CD14-positive monocyte (primary cell): ENCODE results near the gene CHRM2. TPM values are rescaled to one million over a fixed set of nuclear protein-coding genes. Genes with fewer than 3 reads are reported as not detected.

Source experiments
- DNase-seq, 3 donors: peaks; one replicate each; pipeline ENCODE4 v3.0.0-alpha.2; 2011 to 2022
- H2AFZ ChIP-seq: 2 replicates; pipeline ENCODE4 v1.6.0; 2012; ENCODE audit warnings: mild to moderate bottlenecking, low read depth, low read length, inconsistent platforms; ENCODE audit not compliant: insufficient read depth, poor library complexity, severe bottlenecking
- H3K27ac ChIP-seq, 2 donors: 1 replicate in 1 of 2; 2 replicates in 1 of 2; pipeline ENCODE4 v1.5.1; 2012 to 2013; ENCODE audit warnings: low read length in 2 of 2, control low read depth in 1 of 2, inconsistent platforms in 1 of 2, low read depth in 1 of 2, mild to moderate bottlenecking in 1 of 2
- H3K27me3 ChIP-seq, 2 donors: one replicate each; pipeline versions ENCODE4 v1.6.0 to v1.6.1; 2011 to 2013; ENCODE audit warnings: low read length in 2 of 2; ENCODE audit not compliant: control insufficient read depth in 2 of 2, insufficient read depth in 2 of 2
- H3K36me3 ChIP-seq, 2 donors: replicated peaks in 1 of 2; 1 replicate in 1 of 2; 2 replicates in 1 of 2; pipeline versions ENCODE4 v1.5.1 to v1.6.1; 2012 to 2013; ENCODE audit warnings: low read length in 2 of 2, control low read depth in 1 of 2, inconsistent platforms in 1 of 2, mild to moderate bottlenecking in 1 of 2; ENCODE audit not compliant: insufficient read depth in 2 of 2, control insufficient read depth in 1 of 2
- H3K4me1 ChIP-seq, 2 donors: 1 replicate in 1 of 2; 2 replicates in 1 of 2; pipeline versions ENCODE4 v1.5.1 to v1.6.1; 2012 to 2013; ENCODE audit warnings: low read length in 2 of 2, control low read depth in 1 of 2, inconsistent platforms in 1 of 2, mild to moderate bottlenecking in 1 of 2, moderate library complexity in 1 of 2; ENCODE audit not compliant: insufficient read depth in 2 of 2, control insufficient read depth in 1 of 2
- H3K4me2 ChIP-seq: replicated peaks from 2 replicates; pipeline ENCODE3; 2012; ENCODE audit warnings: low read length, moderate library complexity, mild to moderate bottlenecking; ENCODE audit not compliant: poor library complexity, severe bottlenecking; ENCODE audit errors: extremely low read depth
- H3K4me3 ChIP-seq, 3 experiments: fragments of 200-600 bp in 1 of 3; sonication (generic) in 1 of 3; replicated peaks in 1 of 3; 1 replicate in 2 of 3; 2 replicates in 1 of 3; pipeline ENCODE4 v1.5.1; 2011 to 2013; ENCODE audit warnings: low read length in 3 of 3, mild to moderate bottlenecking in 3 of 3, control low read depth in 2 of 3, low read depth in 2 of 3, inconsistent platforms in 1 of 3, moderate library complexity in 1 of 3
- H3K79me2 ChIP-seq: 2 replicates; pipeline ENCODE4 v1.6.0; 2012; ENCODE audit warnings: mild to moderate bottlenecking, control low read depth, inconsistent platforms, low read length, moderate library complexity; ENCODE audit not compliant: insufficient read depth
- H3K9ac ChIP-seq: 2 replicates; pipeline ENCODE4 v1.6.0; 2017; ENCODE audit warnings: low read length, mild to moderate bottlenecking; ENCODE audit not compliant: insufficient read depth, poor library complexity, severe bottlenecking
- H3K9me3 ChIP-seq, 2 donors: replicated peaks in 1 of 2; 1 replicate in 1 of 2; 2 replicates in 1 of 2; pipeline versions ENCODE4 v1.5.1 to v1.6.1; 2012 to 2013; ENCODE audit warnings: low read length in 2 of 2, control low read depth in 1 of 2; ENCODE audit not compliant: control insufficient read depth in 1 of 2, insufficient read depth in 1 of 2
- H4K20me1 ChIP-seq: 2 replicates; pipeline ENCODE4 v1.6.0; 2012; ENCODE audit warnings: mild to moderate bottlenecking, low read length, control low read depth, moderate library complexity; ENCODE audit not compliant: insufficient read depth
- H3K27ac Mint-ChIP-seq, 7 donors: one replicate each; pipeline ENCODE4 v1.8.0; 2020; ENCODE audit warnings: mild to moderate bottlenecking in 7 of 7, mixed read lengths in 7 of 7, moderate library complexity in 6 of 7, inconsistent platforms in 2 of 7
- H3K27me3 Mint-ChIP-seq, 3 donors: one replicate each; pipeline ENCODE4 v1.8.0; 2021 to 2022; ENCODE audit warnings: low read depth in 3 of 3, mild to moderate bottlenecking in 3 of 3, mixed read lengths in 3 of 3, moderate library complexity in 3 of 3, inconsistent platforms in 1 of 3
- H3K36me3 Mint-ChIP-seq, 2 donors: one replicate each; pipeline ENCODE4 v1.8.0; 2020; ENCODE audit warnings: mixed read lengths in 2 of 2, inconsistent platforms in 1 of 2, mild to moderate bottlenecking in 1 of 2
- H3K4me1 Mint-ChIP-seq: one replicate; pipeline ENCODE4 v1.8.0; 2020; ENCODE audit warnings: mild to moderate bottlenecking, mixed read lengths
- H3K4me3 Mint-ChIP-seq, 2 donors: one replicate each; pipeline ENCODE4 v1.8.0; 2020; ENCODE audit warnings: mild to moderate bottlenecking in 2 of 2, mixed read lengths in 2 of 2, moderate library complexity in 1 of 2
- H3K9me3 Mint-ChIP-seq, 7 donors: one replicate each; pipeline ENCODE4 v1.8.0; 2020 to 2022; ENCODE audit warnings: mixed read lengths in 7 of 7, mild to moderate bottlenecking in 6 of 7, moderate library complexity in 6 of 7, inconsistent platforms in 2 of 7
- WGBS: methylation state at CpG from one replicate; pipeline ENCODE4 v1.1.5; 2013; ENCODE audit warnings: missing lambda C conversion rate; ENCODE audit not compliant: insufficient coverage; 5-methylcytosine and 5-hydroxymethylcytosine counted together
- intact Hi-C, 2 donors: fragments of 100-400 bp; cut with micrococcal nuclease; formaldehyde crosslinking; loops; one replicate each; pipeline versions ENCODE4 v1.15.0 to v1.15.1; 2023
- polyA plus RNA-seq, 3 donors: library from polyadenylated mRNA; depleted of rRNA in 1 of 3; unstranded in 2 of 3; stranded (reverse) in 1 of 3; fragments of 300-500 nt in 2 of 3; fragments of >200 nt in 1 of 3; fragmentation: Illumina TruSeq in 2 of 3; gene quantifications; 1 replicate in 2 of 3; 2 replicates in 1 of 3; pipeline ENCODE4 v1.2.3, GENCODE V29; 2012 to 2021
- TF ChIP-seq, protein P1 (sequence below): fragments of 200-600 bp; IDR thresholded peaks from one replicate; pipeline ENCODE4 v1.8.0; 2022; ENCODE audit warnings: antibody characterized with exemption, mild to moderate bottlenecking

The CHRM2 gene
- polyA plus RNA-seq, 3 donors: not detected

DNA sequence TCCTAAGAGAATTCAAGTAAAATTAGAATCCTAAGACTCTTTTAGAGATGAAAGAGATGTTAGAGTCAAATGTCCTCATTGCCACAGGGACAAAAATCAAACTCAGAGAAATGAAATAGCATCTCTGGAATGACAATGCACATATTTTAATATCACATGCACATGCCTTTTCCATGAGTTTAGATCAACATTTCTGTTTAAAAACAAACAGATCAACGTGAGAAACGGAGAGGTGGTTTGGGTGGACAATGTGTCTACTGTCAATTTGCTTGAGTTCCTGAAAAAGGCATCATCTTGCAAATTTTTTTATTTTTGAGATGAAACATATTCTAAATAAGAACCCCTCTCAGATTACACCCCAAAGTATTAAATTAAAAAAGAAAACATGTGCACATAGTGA, 130.0 kb downstream of the CHRM2 start:
- Histone ChIP-seq H3K4me1 (no peaks in the 10 kb centered on the region), H3K4me3 (no peak overlapping the region), H4K20me1 (no peaks in the 10 kb centered on the region), H3K27me3 (no peaks in the 10 kb centered on the region), H3K36me3 (no peaks in the 10 kb centered on the region), H2AFZ (no peak overlapping the region), H3K9ac (no peak overlapping the region), H3K27ac (no peak overlapping the region), H3K4me2 (no peak overlapping the region), H3K9me3 (no peaks in the 10 kb centered on the region), H3K79me2 (no peaks in the 10 kb centered on the region)
- TF ChIP-seq, protein P1, sequence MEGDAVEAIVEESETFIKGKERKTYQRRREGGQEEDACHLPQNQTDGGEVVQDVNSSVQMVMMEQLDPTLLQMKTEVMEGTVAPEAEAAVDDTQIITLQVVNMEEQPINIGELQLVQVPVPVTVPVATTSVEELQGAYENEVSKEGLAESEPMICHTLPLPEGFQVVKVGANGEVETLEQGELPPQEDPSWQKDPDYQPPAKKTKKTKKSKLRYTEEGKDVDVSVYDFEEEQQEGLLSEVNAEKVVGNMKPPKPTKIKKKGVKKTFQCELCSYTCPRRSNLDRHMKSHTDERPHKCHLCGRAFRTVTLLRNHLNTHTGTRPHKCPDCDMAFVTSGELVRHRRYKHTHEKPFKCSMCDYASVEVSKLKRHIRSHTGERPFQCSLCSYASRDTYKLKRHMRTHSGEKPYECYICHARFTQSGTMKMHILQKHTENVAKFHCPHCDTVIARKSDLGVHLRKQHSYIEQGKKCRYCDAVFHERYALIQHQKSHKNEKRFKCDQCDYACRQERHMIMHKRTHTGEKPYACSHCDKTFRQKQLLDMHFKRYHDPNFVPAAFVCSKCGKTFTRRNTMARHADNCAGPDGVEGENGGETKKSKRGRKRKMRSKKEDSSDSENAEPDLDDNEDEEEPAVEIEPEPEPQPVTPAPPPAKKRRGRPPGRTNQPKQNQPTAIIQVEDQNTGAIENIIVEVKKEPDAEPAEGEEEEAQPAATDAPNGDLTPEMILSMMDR: no peak
- H3K27me3 Mint-ChIP-seq: no peaks in the 10 kb centered on the region
- no peak overlapping the region for H3K4me3 Mint-ChIP-seq
- no peaks in the 10 kb centered on the region for H3K4me1 Mint-ChIP-seq
- intact Hi-C loops: no loop called here
- DNase-seq: no peak
- H3K9me3 Mint-ChIP-seq: peaks cover 0 to 4% (median 2%) of the 10 kb centered on the region in 7 donors
- H3K36me3 Mint-ChIP-seq: no peaks in the 10 kb centered on the region
- no CpG with 5 or more reads among the region's 2 CpGs for WGBS
- no peak overlapping the region for H3K27ac Mint-ChIP-seq

DNA sequence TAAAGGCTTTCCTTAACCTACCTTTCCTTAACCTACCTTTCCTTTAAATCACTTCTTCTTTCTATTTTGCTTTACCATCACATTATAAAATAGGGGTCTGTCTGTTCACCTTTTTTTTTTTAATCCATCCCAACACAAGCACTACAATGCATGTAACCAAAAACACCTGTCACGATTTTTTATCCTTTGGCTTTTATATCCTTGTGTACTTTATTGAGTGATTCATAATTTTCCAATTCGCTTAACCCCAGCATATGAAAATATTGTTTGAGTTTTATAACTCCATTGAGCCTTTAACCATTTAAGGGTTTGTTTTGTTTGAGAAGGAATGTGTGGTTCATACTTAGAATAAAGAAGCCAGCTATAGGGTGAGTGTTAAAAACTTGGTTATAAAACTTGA, 132.2 kb downstream of the CHRM2 start:
- H3K9ac ChIP-seq: no peak overlapping the region
- intact Hi-C loops: no loop called here
- Mint-ChIP-seq H3K27me3 (no peaks in the 10 kb centered on the region), H3K27ac (no peak overlapping the region), H3K4me1 (no peaks in the 10 kb centered on the region), H3K9me3 (peaks cover 0 to 4% (median 2%) of the 10 kb centered on the region in 7 donors), H3K4me3 (no peak overlapping the region), H3K36me3 (no peaks in the 10 kb centered on the region)
- H3K9me3 ChIP-seq: no peaks in the 10 kb centered on the region
- no peak overlapping the region for H3K4me3 ChIP-seq
- no peak overlapping the region for H2AFZ ChIP-seq
- H3K4me1 ChIP-seq: no peaks in the 10 kb centered on the region
- TF ChIP-seq, protein P1: no peak
- no peak overlapping the region for H3K27ac ChIP-seq
- H3K79me2 ChIP-seq: no peaks in the 10 kb centered on the region
- WGBS: no CpG with 5 or more reads among the region's 2 CpGs
- H4K20me1 ChIP-seq: no peaks in the 10 kb centered on the region
- no peaks in the 10 kb centered on the region for H3K36me3 ChIP-seq
- DNase-seq: no peak
- H3K27me3 ChIP-seq: no peaks in the 10 kb centered on the region
- no peak overlapping the region for H3K4me2 ChIP-seq
